Ishikawa (cell line): ENCODE data around the gene OR12D3.

ENCODE experiments used
- CEBPB ChIP-seq: IDR thresholded peaks from 2 replicates; pipeline ENCODE4 v1.6.1; 2012
- MAX ChIP-seq: IDR thresholded peaks from 2 replicates; pipeline ENCODE4 v1.6.1; 2012
- TAF1 ChIP-seq: IDR thresholded peaks from 2 replicates; pipeline ENCODE4 v1.6.1; 2012; ENCODE audit warnings: low read depth, mild to moderate bottlenecking
- TCF12 ChIP-seq: IDR thresholded peaks from 2 replicates; pipeline ENCODE4 v1.6.1; 2012; ENCODE audit warnings: low read depth
- YY1 ChIP-seq: IDR thresholded peaks from 2 replicates; pipeline ENCODE4 v1.6.1; 2012; ENCODE audit warnings: low read depth
- ZBTB7A ChIP-seq: IDR thresholded peaks from 2 replicates; pipeline ENCODE4 v1.6.1; 2012; ENCODE audit warnings: low read depth
- TF ChIP-seq, protein P1 (sequence below): IDR thresholded peaks from 2 replicates; pipeline ENCODE4 v1.6.1; 2012; ENCODE audit warnings: low read depth, mild to moderate bottlenecking

- TF ChIP-seq ZBTB7A (no peak), CEBPB (no peak), YY1 (no peak), MAX (no peak), TCF12 (no peak), TAF1 (no peak)
- TF ChIP-seq, protein P1, sequence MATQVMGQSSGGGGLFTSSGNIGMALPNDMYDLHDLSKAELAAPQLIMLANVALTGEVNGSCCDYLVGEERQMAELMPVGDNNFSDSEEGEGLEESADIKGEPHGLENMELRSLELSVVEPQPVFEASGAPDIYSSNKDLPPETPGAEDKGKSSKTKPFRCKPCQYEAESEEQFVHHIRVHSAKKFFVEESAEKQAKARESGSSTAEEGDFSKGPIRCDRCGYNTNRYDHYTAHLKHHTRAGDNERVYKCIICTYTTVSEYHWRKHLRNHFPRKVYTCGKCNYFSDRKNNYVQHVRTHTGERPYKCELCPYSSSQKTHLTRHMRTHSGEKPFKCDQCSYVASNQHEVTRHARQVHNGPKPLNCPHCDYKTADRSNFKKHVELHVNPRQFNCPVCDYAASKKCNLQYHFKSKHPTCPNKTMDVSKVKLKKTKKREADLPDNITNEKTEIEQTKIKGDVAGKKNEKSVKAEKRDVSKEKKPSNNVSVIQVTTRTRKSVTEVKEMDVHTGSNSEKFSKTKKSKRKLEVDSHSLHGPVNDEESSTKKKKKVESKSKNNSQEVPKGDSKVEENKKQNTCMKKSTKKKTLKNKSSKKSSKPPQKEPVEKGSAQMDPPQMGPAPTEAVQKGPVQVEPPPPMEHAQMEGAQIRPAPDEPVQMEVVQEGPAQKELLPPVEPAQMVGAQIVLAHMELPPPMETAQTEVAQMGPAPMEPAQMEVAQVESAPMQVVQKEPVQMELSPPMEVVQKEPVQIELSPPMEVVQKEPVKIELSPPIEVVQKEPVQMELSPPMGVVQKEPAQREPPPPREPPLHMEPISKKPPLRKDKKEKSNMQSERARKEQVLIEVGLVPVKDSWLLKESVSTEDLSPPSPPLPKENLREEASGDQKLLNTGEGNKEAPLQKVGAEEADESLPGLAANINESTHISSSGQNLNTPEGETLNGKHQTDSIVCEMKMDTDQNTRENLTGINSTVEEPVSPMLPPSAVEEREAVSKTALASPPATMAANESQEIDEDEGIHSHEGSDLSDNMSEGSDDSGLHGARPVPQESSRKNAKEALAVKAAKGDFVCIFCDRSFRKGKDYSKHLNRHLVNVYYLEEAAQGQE, result no peak
These were observed 20.2 kb upstream of the OR12D3 start, which contains the start of gene OR12D2 for GRCh38 chr6:29395331-29395730.
